DMS79 treated with DMSO at 0.1 percent for 48 hours (cell line): ENCODE measurements around the gene GRIK4.

Experiments
- DNase-seq: peaks from one replicate; lab custom pipeline; 2025; lab: John Stamatoyannopoulos, UW

Gene GRIK4

DNA sequence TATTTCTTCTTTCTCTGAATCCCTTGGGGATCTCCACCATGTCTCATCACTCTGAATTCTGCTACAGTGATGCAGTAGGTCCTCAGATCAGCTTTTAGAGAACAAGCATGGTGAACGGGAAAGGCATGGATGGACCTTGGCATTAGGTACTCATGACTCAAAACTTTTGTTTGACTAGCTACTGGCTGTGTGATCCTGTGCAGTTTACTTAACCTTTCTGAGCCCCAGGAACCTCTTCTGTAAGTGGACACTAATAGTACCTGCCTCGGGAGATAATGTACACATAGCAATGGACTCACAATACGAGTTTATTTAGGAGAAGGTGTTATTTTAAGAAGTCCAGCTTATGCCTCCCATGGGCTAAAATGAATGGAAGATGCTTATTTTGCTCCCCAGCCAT, 327.7 kb downstream of the GRIK4 start:
- DNase-seq, result no peak

DNA sequence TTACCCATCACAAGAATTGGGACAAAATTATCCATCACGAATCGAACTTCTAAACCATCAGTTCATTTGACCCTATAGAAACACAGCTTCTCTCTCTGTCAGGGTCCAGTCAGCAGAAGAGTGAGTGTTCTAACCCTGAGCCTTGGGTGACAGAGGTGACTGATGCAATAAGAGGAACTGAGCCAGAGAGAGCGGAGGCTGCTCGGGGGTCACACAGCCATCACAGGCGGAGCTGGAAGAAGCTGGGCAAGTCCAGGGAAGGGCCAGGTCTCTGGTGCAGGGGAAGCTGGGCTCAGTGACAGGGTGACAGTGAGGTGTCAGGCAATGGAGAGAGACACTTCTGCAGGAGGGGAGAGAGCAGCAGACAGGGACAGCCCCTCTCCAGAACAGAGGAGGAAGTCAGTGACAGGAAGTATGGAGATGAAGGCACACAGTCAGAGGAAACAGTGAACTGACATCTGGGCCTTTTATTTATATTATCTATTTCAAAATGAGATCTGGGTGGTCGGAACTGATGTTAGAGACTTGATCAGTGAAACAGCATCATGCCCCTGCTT, 328.4 kb downstream of the GRIK4 start:
- no peak for DNase-seq

DNA sequence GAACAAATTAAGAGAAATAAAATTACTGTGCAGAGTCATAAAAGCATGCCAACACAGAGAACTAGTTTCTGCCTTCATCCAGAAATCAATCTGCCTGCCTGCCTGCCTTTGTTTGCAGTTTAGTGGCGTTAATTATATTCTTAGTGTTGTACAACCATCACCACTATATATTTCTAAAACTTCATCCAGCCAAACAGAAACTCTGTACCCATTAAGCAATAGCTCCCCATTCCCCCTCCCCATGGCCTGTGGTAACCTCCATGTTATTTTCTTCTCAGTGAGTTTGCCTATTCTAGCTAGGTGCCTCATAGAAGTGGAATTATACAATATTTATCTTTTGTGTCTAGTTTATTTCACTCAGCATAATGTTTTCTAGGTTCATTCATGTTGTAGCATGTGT, 329.1 kb downstream of the GRIK4 start:
- DNase-seq, result no peak

DNA sequence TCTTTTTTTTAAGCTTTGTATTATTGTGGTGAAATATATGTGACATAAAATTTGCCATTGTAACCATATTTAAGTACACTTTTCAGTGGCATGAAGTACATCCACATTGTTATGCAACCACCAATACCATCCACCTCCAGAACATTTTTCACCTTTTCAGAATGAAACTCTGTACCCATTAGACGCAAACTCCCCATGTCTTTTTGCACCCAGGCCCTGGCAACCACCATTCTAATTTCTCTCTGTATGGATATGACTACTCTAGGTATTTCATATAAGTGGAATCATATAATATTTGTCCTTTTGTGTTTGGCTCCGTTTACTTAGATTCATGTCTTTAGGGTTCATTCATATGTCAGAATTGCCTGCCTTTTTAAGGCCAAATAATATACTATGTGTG, 329.5 kb downstream of the GRIK4 start:
- DNase-seq, result no peak

DNA sequence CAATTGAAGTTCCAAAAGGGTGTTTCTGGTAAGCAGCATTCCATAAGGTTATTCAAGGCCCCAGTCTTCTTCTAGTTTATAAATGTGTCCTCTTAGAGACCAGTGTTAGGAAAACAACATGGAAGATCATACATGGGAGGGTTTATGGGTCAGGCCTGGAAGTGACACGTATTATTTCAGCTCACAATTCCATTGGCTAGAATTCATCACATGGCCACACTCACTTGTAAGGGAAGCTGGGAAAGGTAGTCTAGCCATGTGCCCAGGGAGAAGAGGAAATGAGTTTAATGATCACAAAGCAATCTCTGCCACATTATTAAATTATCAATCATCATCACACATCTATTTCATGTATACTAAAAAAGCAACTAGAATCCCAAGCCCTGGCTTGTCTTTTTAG, 330.6 kb downstream of the GRIK4 start:
- DNase-seq, result no peak

DNA sequence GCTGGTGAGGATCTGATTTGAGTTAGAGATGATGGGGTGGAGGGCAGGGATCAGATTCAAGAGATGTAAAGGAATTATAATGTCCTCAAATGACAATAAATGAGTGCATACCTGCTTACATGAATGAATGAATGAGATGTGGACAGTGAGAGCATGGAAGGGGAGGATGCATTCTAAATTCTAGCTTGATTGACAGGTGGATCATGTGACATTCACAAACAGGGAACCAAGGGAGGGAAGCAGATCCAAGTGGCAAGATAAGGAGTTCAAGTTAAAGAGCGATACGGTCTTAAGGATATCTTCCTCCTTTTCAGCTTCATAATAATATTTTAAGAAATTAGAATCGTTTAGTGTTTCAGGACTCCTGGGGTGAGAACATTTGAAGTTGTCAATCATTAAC, 341.9 kb downstream of the GRIK4 start:
- DNase-seq, result no peak

DNA sequence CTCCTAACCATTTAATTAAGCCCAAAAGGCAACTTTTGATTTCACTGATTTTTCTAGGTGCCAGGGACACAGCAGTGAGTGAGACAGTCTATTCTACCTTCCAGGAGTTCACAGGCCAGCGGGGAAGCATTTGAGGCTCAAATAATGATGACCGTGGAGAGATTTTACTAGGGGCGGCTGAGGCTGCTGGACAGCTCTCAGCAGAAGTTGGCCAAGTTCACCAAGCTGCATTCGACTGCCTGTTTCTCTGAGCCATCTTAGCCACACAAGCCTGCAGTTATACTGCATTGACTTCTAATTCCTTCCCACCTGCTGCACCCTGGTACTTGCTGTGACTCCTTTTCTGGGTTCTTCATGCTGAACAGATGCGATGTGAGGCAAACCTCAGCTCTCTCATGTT, 343.4 kb downstream of the GRIK4 start:
- DNase-seq, result peak; percentile 72

DNA sequence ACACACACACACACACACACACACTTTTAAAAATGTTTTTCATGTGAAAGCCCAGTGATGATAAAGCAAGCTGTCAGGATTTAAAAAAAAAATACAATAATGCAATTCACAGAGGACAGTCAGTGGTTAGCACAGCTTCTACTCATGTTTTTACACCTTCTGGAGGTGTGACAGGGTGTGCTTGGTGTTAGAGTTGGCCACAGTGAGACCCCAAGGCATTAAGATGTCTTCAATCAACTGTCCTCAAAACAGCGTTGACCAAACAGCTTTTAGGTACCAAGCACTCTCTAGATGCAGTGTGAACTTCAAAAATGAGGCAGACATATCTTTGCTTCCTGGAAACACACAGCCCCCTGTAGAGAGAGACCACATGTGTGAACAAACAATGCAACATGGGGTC, 346.0 kb downstream of the GRIK4 start:
- DNase-seq, result no peak

DNA sequence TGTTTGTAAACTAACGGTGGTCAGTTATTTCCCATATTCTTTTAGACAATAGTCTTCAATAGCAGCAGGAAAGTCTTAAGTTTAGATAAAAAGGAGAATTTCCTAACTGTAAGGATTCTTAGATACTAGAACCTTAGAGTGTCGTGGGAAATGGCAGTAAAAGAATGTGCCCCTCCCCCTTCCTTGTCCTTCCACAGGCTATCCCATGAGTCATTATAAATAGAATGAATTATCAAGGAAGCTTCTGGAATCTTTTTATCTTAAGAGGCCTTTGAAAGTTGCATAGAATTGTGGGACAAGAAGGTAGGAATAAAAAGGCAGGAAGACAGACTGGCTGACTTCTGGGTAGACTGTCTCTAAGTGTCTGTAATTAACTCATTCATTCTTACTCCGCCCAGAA, 347.2 kb downstream of the GRIK4 start:
- no peak for DNase-seq

DNA sequence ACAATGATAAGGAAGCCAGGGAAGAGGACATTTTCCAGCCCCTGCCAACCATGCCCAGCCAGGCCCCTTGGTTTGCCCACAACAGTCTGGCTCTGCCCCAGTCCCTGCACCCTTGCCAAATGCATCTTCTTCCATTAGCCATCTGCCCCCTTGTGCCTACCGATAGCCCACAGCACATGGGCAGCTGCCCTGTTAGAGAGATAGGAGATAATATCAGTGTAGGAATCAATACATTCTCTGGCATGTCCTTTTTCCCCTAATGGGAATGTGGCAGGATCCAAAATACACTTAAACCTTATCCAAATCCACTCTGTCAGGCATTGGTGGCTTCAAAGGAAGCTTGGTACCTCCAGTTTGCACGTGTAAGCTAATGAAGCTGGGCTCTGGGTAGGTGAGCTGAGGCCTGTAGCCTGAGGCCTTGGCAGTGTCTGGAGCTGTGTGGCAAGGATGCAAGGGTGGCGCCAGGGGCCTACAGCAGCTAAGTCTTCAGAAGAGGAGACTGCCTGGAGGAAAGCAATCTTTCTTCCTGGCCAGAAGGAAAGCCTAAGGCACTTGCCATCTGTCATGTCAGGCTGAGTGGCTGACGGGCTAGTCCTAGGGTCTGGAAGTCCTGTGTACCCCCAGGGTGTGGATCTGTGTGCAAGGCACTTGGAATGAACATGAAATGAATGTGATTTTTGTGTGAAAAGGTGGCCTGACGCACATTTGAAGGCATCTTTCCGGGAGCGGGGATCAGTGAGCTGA, 348.2 kb downstream of the GRIK4 start:
- DNase-seq, result no peak

DNA sequence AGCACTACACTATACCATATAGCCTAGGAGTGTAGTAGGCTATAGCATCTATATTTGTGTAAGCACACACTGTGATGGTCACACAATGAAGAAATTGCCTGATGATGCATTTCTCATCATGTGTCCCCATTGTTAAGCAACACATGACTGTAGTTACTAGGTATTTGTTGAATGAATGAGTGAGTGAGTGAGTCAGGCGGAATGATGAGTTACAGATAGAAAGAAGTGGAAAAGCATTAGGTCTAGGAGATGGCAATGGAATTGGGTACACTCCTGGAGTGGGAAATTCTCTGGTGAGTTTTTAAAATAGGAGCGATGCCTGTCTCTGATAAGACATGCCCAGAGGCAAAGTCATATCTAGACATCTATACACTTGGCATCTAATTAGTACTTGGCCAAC, 351.8 kb downstream of the GRIK4 start:
- DNase-seq, result no peak

DNA sequence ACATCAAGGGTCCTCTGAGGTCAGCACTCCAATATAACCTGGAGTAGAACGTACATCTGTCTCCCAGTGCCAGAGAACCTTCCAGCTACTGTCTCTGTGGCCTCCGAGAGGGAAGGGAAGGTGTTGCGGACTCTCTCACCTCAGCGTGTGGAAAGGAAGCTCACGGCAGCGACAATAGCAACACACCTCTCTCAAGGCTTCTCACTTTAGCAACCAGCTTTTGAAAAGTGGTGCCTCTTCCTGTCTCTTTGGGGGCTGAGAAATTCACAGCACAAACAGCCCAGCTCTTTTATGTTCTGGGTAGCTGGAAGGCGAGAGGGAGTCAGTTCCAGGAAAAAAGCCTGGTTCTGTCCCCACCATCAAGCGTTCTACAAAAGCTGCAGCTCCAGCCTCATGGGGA, 355.5 kb downstream of the GRIK4 start:
- no peak for DNase-seq

DNA sequence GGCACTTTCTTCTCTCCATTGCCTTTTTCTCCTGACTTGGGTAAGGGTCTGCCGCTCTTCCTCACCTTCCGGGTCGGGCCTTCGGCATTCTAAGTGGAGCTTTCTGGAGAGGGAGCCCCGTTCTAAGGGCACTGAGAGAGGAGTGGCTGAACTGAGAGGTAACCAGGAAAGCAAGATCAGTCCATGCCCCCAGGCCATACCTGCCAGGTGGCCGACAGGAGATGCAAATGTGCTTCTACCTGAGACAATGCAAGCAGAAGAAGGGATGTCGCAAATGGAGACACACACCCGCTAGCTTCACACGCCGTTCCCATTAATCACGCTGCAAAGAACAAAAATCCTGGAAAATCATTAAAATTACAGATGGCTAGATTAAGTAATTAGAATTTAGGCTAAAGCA, 356.0 kb downstream of the GRIK4 start:
- DNase-seq, result peak; percentile 15

DNA sequence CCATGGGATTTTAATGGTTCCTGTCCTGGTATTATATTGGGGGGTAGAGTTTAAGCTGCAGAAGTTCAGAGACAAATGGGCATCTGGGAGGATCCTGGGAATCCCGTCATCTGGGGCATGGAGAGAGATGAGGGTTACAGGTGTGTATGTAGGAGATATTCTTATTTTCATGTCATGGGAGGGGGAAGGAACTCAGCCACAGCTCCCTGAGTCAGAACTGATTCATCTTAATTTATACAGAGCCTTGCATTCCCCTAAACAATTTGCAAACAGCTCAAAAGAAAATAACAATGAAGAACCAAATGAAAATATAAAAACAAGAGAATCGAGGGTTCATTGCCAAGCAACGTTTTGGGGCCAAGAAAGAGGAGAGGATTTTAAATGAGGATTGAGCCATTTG, 356.4 kb downstream of the GRIK4 start:
- no peak for DNase-seq

DNA sequence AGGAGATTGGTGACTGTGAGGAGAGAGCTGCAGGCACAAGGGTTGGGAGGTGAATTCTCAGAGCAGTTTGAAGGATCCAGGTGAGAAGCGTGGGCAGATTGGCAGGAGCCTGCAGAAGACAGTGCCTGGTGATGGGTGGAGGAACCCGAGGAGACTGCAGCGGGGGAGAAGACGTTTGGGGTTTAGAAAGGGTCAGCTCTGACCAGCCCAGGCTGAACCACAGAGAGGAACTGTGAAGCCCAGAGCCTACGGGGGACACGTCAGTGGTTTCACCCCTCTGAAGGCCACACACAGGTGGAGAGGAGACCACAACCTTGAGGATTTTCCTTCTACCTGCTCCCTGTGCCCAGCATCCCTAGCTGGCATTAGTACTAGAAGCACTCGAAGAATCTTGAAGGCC, 357.5 kb downstream of the GRIK4 start:
- no peak for DNase-seq

DNA sequence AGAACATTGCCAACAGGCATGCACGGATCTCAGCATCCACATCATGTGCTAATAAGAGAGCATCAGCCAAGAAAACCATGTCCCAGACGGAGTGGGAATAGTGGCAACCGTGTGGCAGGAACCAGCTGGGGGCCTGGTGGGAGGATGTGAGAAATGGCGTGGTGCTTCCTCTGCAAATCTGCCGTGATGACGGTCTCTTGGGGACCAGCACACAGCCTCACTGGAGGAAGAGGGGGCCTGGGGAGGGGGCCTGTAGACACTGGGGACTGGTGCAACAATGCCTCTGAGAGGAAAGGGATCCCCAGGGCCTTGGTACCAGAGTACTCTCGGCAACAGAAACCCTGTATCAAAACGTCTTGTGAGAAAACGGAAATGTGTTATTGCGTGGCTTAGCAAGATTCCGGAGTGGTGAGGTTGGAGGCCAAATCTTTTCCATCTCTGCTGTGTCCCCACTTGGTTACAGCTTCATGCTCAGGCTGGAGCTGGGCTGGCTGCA, 358.0 kb downstream of the GRIK4 start:
- DNase-seq, result no peak

DNA sequence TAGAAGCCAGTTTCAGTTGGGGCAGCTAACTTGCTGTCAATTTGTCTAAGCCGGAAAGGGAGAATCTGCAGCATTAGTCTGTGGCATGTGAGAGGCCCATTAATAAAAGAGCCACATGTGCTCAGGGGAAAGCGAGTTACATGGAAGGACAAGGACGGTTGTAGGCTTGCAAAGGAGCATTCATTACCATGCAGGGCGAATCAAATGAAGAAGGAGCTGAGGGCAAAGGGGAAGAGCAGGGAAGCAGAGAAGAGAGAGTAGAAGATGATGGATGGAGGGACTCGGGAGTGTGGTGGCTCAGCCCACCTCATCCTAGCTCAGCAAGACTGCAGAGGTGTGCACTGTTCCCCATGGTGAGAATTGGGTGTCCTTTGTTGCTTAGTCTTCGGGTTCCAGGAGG, 359.6 kb downstream of the GRIK4 start:
- no peak for DNase-seq

DNA sequence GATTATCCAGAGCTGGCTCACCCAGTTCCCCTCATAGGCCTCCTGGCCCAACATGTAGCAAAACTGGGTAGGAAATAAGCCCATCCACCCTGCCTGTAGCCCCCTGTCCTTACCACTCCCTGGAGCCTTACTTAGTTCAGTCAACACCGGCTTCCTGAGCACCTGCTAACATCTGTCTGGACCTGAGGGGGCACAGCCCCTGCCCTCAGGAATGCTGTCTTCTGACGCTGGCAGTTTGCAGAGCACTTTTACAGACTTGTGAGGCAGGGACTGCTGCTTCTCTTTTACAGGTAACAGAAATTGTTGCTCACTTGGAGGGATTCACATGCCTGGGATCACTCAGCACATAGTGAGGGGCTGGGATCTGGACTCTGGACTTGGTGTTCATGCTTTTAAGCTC, 360.4 kb downstream of the GRIK4 start:
- DNase-seq, result no peak

DNA sequence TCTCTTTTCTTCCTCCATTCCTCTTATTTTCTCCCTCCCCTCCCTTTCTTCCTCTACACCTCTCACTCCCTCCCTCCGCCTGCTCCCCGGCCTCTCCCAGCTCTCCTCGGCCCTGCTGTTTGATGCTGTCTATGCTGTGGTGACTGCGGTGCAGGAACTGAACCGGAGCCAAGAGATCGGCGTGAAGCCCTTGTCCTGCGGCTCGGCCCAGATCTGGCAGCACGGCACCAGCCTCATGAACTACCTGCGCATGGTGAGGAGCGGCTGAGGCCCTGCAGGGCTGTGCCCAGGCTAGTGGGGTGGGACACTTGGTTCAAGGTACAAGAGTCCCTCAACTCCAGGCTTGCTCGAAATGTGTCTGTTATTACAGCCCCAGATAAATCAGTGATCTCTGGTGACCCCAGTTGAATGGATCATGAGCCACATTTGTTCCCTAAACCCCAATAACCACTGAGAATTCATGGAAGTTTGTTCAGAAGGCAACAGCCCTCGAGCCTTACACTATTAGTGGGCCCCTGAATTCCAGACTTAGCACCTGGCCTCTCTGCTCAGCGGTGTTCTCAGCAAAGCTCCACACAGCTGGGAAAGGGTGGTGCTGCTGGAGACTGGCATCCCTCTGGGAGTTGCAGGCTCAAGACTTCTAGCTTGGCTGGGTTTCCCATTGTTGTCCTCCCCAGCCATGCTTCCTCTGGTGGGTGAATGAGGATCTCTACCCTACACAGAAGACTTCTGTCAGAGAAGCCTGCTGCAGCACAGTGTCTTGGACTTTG, 362.6 kb downstream of the GRIK4 start:
- no peak for DNase-seq

DNA sequence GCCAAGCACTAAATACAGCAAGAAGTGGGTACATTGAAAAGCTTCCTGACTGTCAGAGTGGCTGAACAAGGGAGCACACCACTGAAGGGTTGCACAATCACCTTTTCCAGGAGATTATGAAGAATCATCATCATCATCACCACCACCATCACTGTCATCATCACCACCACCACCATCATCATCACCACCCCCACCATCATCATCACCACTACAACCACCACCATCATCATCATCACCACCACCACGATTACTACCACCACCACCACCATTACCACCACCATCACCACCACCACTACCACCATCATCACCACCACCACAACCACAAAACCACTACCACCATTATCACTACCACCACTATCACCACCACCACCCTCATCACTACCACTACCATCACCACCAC, 364.4 kb downstream of the GRIK4 start:
- DNase-seq, result no peak

DNA sequence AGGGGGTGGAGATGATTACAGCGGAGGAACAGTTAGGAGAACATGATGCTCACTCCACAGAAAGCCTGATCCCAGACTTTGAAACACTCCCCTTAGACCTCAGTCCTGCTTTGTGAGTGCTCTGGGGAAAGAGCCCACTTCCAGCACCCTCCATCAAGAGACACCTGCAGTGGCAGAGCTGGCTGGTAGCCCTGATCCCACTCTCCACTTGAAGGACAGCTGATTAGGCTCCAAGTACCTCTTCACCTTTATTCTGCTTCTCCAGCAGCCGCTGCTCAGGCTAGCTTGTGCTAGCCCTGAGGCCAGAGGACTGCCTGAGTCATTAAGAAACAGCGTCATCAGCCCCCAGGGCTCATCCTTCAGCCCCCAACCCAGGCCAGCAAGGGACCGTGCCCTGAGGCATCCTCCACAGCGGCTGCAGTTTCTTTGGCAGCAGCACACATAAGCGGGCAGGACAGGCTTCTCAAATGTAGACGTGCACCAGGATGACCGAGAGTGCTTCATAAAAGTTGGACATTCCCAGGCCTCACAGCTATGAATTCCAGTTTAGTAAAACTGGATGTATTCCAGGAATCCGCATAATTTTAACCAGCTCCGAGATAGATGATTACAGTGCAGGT, 366.3 kb downstream of the GRIK4 start:
- peak; percentile 100 for DNase-seq

DNA sequence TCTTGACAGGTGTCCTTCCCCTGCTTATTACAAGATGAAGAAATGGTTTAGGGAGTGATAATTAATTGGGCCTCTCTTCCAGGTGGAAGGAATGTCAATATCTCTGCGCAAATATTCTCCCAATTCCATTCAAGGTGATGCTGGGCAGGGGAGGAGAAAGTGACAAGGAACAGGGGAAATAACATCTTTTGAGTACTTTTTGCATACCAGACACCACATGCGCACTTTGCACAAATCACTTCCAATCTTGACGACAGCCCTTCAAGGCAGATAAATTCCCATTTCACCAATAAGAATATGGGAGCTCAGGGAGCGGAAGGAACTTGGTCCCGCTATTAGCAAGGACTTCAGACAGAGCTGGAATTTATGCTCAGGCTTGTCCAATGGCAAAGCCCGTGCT, 367.2 kb downstream of the GRIK4 start:
- DNase-seq, result no peak
